Activated CD4-positive, alpha-beta T cell treated with anti-CD3 and anti-CD28 coated beads, Interleukin-10, Interleukin-2, amounts not matched to agents 100 ng/mL and 50 ng/mL, durations not matched to agents 16 hours and 8 hours (primary cell): Measurements from ENCODE around the gene LMAN1L.

ENCODE experiments used
- DNase-seq: peaks from one replicate; pipeline ENCODE4 v3.0.0-alpha.2; 2020

LMAN1L gene

GRCh38 chr15:74863239-74864056, 50.8 kb downstream of the LMAN1L start:
- peak; percentile 36 for DNase-seq

GRCh38 chr15:74864296-74864695, 51.7 kb downstream of the LMAN1L start:
- DNase-seq, result no peak

DNA sequence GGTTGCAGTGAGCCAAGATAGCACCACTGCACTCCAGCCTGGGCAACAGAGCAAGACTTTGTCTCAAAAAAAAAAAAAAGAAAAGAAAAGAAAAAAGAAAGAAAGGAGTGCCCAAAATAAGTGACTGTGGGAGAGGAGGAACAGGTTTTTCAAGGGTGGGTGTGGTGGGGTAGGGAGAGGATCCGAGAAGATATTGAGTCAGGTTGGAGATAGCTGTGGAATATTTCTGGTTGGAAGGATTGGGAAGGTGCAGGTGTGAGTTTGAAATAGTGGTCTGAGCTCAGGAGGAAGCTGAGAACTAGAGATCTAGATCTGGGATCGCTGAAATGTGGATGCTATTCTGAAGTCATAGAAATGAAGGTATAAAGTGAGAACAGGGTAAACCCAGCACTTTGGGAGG, 52.7 kb downstream of the LMAN1L start:
- DNase-seq, result no peak

- no peak for DNase-seq
Observed at GRCh38 chr15:74866090-74866489, 53.5 kb downstream of the LMAN1L start.

DNA sequence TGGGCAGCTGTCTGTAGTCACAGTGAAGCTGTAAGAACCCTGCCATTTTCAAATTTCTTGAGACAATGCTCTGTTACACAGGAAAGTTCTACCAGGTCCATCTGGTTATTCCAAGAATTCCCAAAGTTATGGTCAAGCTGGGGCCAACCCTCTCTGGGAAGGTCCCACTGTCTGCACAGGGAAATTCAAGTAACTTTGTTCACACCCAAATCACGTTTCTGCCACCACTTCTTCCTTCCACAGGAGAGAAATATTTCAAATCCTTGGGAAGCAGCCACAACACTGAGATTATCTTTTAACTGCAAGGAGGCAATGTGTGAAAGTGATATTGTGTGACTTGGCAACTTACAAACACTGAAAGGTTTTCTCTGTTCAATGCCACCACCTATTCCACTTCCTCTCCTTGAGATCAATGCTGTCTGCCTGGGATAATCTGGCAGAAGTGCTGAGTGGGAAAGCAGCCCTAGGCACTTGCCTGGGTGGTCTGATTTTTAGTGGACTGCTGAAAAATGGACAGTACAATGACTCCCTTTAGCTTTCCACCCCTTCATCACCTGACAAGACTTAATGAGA, 54.9 kb downstream of the LMAN1L start:
- no peak for DNase-seq

DNA sequence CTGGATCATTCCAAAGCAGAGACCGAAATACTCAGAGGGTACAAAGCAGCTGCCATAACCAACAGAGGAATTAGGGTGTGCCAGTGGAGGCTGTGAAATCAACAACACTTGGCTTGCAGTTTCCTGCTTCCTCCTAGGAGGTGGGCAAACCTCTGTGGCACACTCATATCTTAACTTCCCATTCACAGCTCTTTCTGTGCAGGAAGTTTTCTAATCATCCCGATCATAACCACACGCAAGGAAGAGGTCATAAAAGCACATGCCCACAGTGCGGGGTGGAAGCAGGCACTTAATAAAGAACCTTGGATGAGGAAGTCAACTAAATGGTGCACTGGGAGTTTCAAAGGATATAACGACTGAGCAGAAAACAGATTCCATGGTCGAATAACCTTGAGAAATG, 55.4 kb downstream of the LMAN1L start:
- DNase-seq, result peak; percentile 87

- no peak for DNase-seq
Observed at GRCh38 chr15:74869372-74869725, 56.7 kb downstream of the LMAN1L start.

DNA sequence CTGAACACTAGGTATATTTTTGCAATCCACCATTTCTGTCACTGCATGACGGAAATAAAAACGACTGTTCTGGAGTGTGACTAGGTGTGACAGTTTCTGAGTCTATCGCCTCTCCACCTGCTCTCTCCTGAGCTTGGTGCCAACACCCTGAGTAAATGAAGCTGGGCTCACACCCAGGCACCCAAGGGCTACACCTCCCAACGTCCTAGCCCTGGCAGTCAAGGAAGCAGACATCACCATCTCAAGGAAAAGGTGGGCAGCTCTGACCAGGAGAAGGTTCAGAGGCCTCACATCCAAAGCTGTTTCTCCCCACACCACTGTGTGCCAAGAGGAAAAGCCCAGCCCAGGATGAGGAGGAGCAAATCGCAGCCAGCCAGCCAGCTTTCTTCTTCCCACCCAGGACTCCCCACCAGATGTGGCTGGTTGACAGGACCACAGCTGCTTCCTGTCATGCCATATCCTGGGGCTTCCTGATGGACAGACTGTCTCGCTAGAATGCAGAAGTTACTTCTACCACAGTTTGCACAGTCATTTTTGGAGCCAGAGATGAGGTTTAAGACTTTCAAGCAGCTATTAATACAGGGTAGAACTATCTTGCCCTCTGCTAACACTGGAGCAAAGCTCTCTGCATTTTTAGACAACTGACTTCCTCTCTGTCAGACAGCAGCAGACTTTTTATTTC, 57.2 kb downstream of the LMAN1L start:
- peak; percentile 95 for DNase-seq

- DNase-seq, result peak; percentile 39
Observed at GRCh38 chr15:74870436-74871215, 58.0 kb downstream of the LMAN1L start.

- no peak for DNase-seq
Observed at GRCh38 chr15:74872702-74873035, 60.0 kb downstream of the LMAN1L start.

DNA sequence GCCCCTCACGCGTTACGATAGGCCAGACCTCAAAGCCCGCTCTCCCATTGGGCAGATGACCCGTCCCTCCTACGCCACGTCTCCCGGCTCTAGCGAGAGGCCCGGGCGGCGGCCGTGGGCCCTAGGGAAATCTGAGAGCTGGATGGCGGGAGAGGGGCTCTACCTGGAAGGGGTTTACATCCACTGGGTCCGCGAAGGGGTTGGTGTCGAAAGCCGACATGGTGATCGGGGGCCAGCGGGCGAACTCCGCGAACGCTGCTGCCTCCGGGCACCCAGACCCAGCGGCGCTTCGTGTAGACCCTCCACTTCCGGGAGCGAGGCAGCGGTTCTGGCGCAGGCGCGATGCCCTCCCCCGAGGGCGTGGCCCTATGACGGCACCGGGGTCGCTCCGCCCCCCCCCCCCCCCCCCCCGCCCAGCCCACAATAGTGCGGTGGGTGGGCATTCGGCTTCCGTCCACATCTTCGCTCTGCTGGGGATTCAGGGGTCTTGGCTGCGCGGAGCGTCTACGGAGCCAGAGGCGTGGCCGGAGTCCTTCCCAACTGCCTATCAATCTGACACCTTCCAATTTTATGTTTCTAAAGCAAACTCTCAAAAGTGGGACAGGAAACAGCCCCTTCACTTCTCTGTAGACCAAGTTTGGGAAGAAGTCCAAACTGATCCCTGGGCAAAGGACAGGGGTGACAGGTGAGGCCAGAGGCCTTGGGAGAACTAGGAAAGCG, 60.6 kb downstream of the LMAN1L start, which contains the start of gene SCAMP2:
Gene SCAMP2, minus strand, starts transcription at position 330 of the 720 bp plus-strand sequence. Its CDS starts 110 bp downstream, at position 220.
- DNase-seq, result peak; percentile 95

DNA sequence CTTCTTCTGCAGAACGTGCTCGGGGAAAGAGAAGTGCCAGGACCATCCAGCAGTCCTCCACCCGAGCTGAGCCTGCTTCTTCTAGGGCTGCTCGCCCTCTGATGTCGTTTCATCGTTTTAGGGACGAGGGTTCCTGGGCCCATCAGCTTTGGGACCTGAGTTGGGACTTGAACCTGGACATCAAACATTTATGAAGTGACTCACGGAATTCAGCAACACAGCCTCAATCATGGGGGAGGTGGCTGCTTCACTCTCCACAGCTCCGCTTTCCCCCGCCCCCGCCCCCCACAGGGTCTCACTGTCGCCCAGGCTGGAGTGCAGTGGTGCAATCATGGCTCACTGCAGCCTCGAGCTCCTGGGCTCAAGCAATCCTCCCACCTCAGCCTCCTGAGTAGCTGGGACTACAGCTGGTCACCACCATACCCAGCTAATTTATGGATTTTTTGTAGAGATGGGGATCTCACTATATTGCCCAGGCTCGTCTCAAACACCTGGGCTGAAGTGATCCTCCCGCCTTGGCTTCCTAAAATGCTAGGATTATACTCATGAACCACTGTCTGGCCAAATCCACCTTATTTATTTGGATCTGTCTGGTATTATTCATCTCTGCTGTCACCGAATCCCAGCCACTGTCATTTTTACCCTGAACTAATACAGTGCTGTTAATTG, 61.3 kb downstream of the LMAN1L start:
- DNase-seq, result no peak
